Measurements from ENCODE around the gene AAK1.

DNA sequence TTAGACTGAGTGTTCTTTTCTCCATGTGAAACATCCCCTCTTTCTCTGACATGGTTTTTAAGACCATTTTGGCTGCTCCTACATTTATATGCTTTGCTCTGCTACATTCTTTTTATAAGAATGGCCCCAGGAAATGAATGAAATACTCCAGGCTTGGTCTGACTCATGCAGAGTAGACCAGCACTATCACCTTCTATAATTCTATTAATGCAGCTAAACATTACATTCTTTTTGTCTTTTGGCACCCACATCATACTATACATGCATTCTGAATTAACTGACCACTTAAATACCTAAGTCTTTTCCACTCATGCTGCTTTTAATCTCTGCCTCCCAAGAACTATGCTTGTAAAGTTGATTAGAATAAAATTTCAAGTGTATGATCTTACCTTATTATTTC lies 94.1 kb downstream of the AAK1 start:
- no peak for TF ChIP-seq CTCF (IDR thresholded peaks at IDR 0.05; ENCODE audit: insufficient read depth, low read length, poor library complexity, severe bottlenecking)
- TF ChIP-seq EZH2phosphoT487 (conservative IDR thresholded peaks at IDR 0.05; ENCODE audit: low read length), result no peak
